Small intestine (tissue), 7 donors: Measurements from ENCODE around the gene STEAP1. TPM values are rescaled to one million over a fixed set of nuclear protein-coding genes. Genes with fewer than 3 reads are reported as not detected.
A peak's percentile ranks its signal among the peaks of the same experiment; 100 is the strongest.

Source experiments
- DNase-seq, 2 donors: peaks; one replicate each; pipeline versions ENCODE4 v3.0.0 to v3.0.0-alpha.2; 2013
- FAIRE-seq: peaks from 2 replicates; lab custom pipeline; 2012; peaks lifted over from hg19 to GRCh38; lab: Jason Lieb, UNC
- H3K27ac ChIP-seq, 3 donors: one replicate each; pipeline ENCODE4 v1.5.1; 2013; ENCODE audit warnings: low read length in 2 of 3, mild to moderate bottlenecking in 2 of 3, control low read depth in 1 of 3, inconsistent platforms in 1 of 3, low read depth in 1 of 3, moderate library complexity in 1 of 3
- H3K27me3 ChIP-seq, 3 donors: one replicate each; pipeline ENCODE4 v1.6.1; 2013; ENCODE audit warnings: low read length in 3 of 3, inconsistent platforms in 1 of 3; ENCODE audit not compliant: control insufficient read depth in 3 of 3, insufficient read depth in 3 of 3
- H3K36me3 ChIP-seq, 3 donors: one replicate each; pipeline ENCODE4 v1.6.1; 2013; ENCODE audit warnings: low read length in 3 of 3, inconsistent platforms in 1 of 3, low read depth in 1 of 3, mild to moderate bottlenecking in 1 of 3, moderate library complexity in 1 of 3; ENCODE audit not compliant: control insufficient read depth in 3 of 3, insufficient read depth in 2 of 3
- H3K4me1 ChIP-seq, 3 donors: one replicate each; pipeline ENCODE4 v1.6.1; 2013; ENCODE audit warnings: low read length in 2 of 3, inconsistent platforms in 1 of 3, low read depth in 1 of 3, mild to moderate bottlenecking in 1 of 3, moderate library complexity in 1 of 3; ENCODE audit not compliant: control insufficient read depth in 3 of 3, insufficient read depth in 2 of 3
- H3K4me3 ChIP-seq, 3 donors: one replicate each; pipeline ENCODE4 v1.5.1; 2013; ENCODE audit warnings: low read length in 3 of 3, control low read depth in 1 of 3, inconsistent platforms in 1 of 3, low read depth in 1 of 3, mild to moderate bottlenecking in 1 of 3, moderate library complexity in 1 of 3
- H3K9me3 ChIP-seq, 2 donors: one replicate each; pipeline ENCODE4 v1.6.1; 2013; ENCODE audit warnings: low read depth in 1 of 2, low read length in 1 of 2; ENCODE audit not compliant: control insufficient read depth in 2 of 2, insufficient read depth in 1 of 2
- WGBS, 3 donors: extraction: QIAGEN DNeasy Blood & Tissue Kit; methylation state at CpG; one replicate each; pipeline ENCODE4 v1.1.7; 2013; 5-methylcytosine and 5-hydroxymethylcytosine counted together
- polyA plus RNA-seq, 4 donors: library from polyadenylated mRNA; stranded (reverse) in 3 of 4; unstranded in 1 of 4; fragments of 200-250 nt in 3 of 4; fragments of 120-200 nt in 1 of 4; gene quantifications; one replicate each; pipeline versions ENCODE4 v1.2.1 to v1.2.3, GENCODE V29; 2013
- donor health status: healthy with polysubstance abuse.
- donor health status: control.
- donor health status: control.
- donor health status: Bipolar disorder and iron deficiency.
- donor health status: healthy.

The STEAP1 gene
- polyA plus RNA-seq, 4 donors = 0.67 to 25.4 (median 8.1) TPM

DNA sequence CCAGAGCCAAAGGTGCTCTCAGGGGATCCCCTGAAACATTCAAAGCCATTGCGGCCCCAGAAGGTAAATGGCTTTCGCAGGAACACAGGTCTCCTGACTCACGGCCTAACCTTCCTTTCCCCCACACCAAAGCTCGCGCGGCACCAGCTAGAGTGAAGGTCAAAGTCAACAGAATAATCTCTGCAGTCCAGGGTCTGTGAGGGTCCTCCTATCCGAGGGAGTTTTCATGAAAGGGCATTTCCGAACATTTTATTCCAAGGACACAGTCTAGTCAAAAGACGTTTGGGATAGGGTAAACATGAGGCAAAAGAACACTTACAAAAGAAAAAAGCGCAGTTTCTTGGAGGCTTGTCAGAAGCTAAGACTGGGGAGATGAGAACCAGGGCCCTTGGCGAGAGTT lies 56.7 kb downstream of the STEAP1 start:
- DNase-seq (peak; percentile 70 to 80), FAIRE-seq (no peak)
- peaks cover 0 to 2% (median 0%) of the 10 kb centered on the region in 3 donors for H3K36me3 ChIP-seq
- no peaks in the 10 kb centered on the region for H3K27me3 ChIP-seq
- peaks cover 0 to 23% (median 2%) of the 10 kb centered on the region in 3 donors for H3K4me1 ChIP-seq
- H3K27ac ChIP-seq = peak overlapping the region; percentile 80 to 98 (median 92)
- H3K9me3 ChIP-seq = no peaks in the 10 kb centered on the region
- peak overlapping the region in 2 of 3 donors; percentile 70 for H3K4me3 ChIP-seq
- 7 to 14% (median 11%) methylated on average over 11 of the region's 11 CpGs for WGBS, 3 donors

- FAIRE-seq = no peak
- H3K4me3 ChIP-seq = peak within 1 kb of the TSS; percentile 43 to 70 (median 70)
- no peaks in the 10 kb centered on the region for H3K27me3 ChIP-seq
- peaks cover 0 to 2% (median 0%) of the 10 kb centered on the region in 3 donors for H3K36me3 ChIP-seq
- no peaks in the 10 kb centered on the region for H3K9me3 ChIP-seq
- peak; percentile 90 to 95 for DNase-seq
- 1 to 2% (median 2%) methylated on average over 45 to 73 of the region's 73 CpGs for WGBS, 3 donors
- H3K4me1 ChIP-seq = peaks cover 0 to 23% (median 2%) of the 10 kb centered on the region in 3 donors
- peak within 1 kb of the TSS; percentile 80 to 98 (median 92) for H3K27ac ChIP-seq
Measured at GRCh38 chr7:90211391-90212148, 57.3 kb downstream of the STEAP1 start, which contains the start of gene STEAP2. STEAP2 (plus strand) TSS chr7:90211740; CDS start chr7:90225083, 13,343 bp downstream.

DNA sequence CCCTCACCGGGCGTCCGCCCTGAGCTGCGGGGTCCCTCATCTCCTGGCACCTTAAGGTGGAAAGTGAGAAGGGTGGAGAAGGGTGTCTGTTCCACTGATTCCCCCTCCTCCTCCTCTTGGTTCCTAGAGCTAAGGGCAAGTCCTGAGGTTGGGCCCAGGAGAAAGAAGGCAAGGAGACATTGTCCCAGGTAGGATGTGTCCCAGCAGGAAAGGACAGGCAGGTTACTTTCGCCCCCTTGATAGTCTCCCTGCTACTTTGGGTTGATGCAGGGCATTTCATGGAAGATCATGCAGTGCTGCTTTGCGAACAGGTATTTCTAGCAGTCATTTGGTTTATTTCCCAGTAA lies 57.9 kb downstream of the STEAP1 start:
- Histone ChIP-seq H3K4me1 (peaks cover 0 to 23% (median 2%) of the 10 kb centered on the region in 3 donors), H3K27me3 (no peaks in the 10 kb centered on the region), H3K4me3 (peak overlapping the region; percentile 43 to 70 (median 70)), H3K36me3 (peaks cover 0 to 2% (median 0%) of the 10 kb centered on the region in 3 donors), H3K9me3 (no peaks in the 10 kb centered on the region), H3K27ac (peak overlapping the region; percentile 80 to 98 (median 92))
- WGBS, 3 donors = 7 to 12% (median 10%) methylated on average over 2 to 6 of the region's 6 CpGs
- peak in 1 of 2 donors; percentile 40 for DNase-seq
- no peak for FAIRE-seq

GRCh38 chr7:90213521-90213920 lies 59.3 kb downstream of the STEAP1 start:
- Histone ChIP-seq H3K4me1 (peaks cover 0 to 23% (median 2%) of the 10 kb centered on the region in 3 donors), H3K27ac (no peak overlapping the region), H3K27me3 (no peaks in the 10 kb centered on the region), H3K36me3 (peaks cover 0 to 2% (median 0%) of the 10 kb centered on the region in 3 donors), H3K9me3 (no peaks in the 10 kb centered on the region), H3K4me3 (no peak overlapping the region)
- DNase-seq (no peak), FAIRE-seq (no peak)
- 67 to 68% (median 67%) methylated on average over 2 of the region's 2 CpGs for WGBS, 3 donors

Other genes starting within 250 kb of the STEAP1 start
- gene STEAP2, start 57.3 kb downstream of the STEAP1 start, polyA plus RNA-seq = 10 to 100 TPM in 1 of 4 donors, 1 to 10 TPM in 3; 2.2 to 16.0 (median 4.5) TPM
- gene CFAP69, start 90.7 kb downstream of the STEAP1 start, polyA plus RNA-seq = 1 to 10 TPM; 1.0 to 4.9 (median 4.2) TPM
- under 1 TPM in 1 of 4 donors, not detected in 3; 0.04 TPM for gene FAM237B, start 166.8 kb downstream of the STEAP1 start, polyA plus RNA-seq
- 10 to 100 TPM in 2 of 4 donors, 1 to 10 TPM in 2; 5.4 to 21.6 (median 11.1) TPM for gene GTPBP10, start 192.2 kb downstream of the STEAP1 start, polyA plus RNA-seq
- gene CLDN12, start 249.0 kb downstream of the STEAP1 start, polyA plus RNA-seq = 10 to 100 TPM in 3 of 4 donors, 1 to 10 TPM in 1; 9.7 to 39.9 (median 22.0) TPM